Lower lobe of right lung (tissue), 2 donors: ENCODE results near the gene SARDH. TPM values are rescaled to one million over a fixed set of nuclear protein-coding genes. Genes with fewer than 3 reads are reported as not detected.
A peak's percentile ranks its signal among the peaks of the same experiment; 100 is the strongest.

Experiments
- ATAC-seq, 2 donors: fragments of 200-7000 bp; cut with Tn5 transposase; one replicate each; pipeline ENCODE4 v1.9.1; 2020 to 2022; ENCODE audit warnings: mild to moderate bottlenecking in 2 of 2, moderate library complexity in 2 of 2
- DNase-seq: peaks from one replicate; pipeline ENCODE4 v3.0.0-alpha.2; 2020
- H3K27ac ChIP-seq: fragments of 200-600 bp; one replicate; pipeline ENCODE4 v1.8.0; 2022
- H3K27me3 ChIP-seq: fragments of 200-600 bp; one replicate; pipeline ENCODE4 v1.8.0; 2022; ENCODE audit warnings: low read depth
- H3K36me3 ChIP-seq: fragments of 200-600 bp; one replicate; pipeline ENCODE4 v1.8.0; 2022; ENCODE audit warnings: mild to moderate bottlenecking
- H3K4me1 ChIP-seq: fragments of 200-600 bp; one replicate; pipeline ENCODE4 v1.8.0; 2022
- H3K4me3 ChIP-seq: fragments of 200-600 bp; one replicate; pipeline ENCODE4 v1.8.0; 2022; ENCODE audit warnings: mild to moderate bottlenecking
- H3K9me3 ChIP-seq: fragments of 200-600 bp; one replicate; pipeline ENCODE4 v1.8.0; 2022
- intact Hi-C: fragments of 100-400 bp; cut with DNase I; formaldehyde crosslinking; loops from one replicate; pipeline ENCODE4 v1.11.0; 2022
- total RNA-seq: library from RNA; stranded (reverse); fragmentation: NEBNext Ultra II Directional; extraction: Animal tissue kit (Norgen Biotek cat#: 25700); gene quantifications from one replicate; pipeline ENCODE4 v1.2.1, GENCODE V29; 2021
- TF ChIP-seq, protein P1 (sequence below): fragments of 200-600 bp; IDR thresholded peaks from one replicate; pipeline ENCODE4 v1.8.0; 2022; ENCODE audit warnings: antibody characterized with exemption, mild to moderate bottlenecking
- donor health status: DM: no; HTN: yes; CAD: no; lungs with severe emphysema.

Gene SARDH
- total RNA-seq, 1 donor from 2014 or later: 3.4 TPM

DNA sequence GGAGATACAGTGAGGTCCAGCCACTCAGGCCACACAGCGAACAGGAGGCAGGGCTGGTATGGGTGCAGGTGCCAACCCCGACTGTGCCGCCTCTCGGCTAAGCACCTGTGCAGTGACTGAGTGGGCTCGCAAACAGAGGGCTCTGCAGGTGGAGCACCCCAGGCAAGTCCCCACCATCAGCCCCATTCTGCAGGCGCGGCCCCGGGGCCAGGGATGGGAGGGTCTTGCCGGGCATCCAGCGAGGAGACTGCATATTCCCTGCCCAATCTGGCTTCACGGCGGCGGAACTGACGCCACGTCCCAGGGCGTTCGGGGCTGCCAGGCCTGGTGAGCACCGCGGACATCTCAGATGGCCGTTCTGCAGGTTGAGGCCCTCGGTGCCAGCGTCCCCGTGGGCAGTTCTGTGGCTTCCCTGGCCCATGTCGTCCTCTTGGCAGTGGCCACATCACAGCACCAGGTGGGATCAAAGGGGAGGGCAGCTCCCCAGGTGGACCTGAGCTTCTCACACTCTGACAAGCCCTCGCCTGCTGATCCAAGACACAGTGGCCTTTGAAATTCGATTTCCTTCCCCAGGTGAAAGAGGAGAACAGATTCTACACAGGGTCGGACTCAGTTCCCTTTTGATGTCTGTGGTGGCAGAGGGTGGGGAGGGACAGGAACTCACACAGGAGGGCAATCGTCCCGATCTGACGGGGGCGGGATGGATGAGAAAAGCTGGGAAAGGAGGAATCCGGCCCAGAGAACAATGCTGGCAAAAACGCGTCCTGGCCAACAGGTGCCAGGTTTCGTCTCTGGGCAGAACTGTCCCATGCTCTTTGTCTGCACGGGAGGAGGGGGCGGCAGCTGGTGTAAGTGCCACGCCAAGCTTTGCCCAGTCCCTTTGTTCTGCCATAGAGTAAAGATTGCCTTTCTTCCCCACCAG, 83.2 kb downstream of the SARDH start:
- no peaks in the 10 kb centered on the region for H3K9me3 ChIP-seq
- peaks cover 17% of the 10 kb centered on the region for H3K4me1 ChIP-seq
- TF ChIP-seq, protein P1, sequence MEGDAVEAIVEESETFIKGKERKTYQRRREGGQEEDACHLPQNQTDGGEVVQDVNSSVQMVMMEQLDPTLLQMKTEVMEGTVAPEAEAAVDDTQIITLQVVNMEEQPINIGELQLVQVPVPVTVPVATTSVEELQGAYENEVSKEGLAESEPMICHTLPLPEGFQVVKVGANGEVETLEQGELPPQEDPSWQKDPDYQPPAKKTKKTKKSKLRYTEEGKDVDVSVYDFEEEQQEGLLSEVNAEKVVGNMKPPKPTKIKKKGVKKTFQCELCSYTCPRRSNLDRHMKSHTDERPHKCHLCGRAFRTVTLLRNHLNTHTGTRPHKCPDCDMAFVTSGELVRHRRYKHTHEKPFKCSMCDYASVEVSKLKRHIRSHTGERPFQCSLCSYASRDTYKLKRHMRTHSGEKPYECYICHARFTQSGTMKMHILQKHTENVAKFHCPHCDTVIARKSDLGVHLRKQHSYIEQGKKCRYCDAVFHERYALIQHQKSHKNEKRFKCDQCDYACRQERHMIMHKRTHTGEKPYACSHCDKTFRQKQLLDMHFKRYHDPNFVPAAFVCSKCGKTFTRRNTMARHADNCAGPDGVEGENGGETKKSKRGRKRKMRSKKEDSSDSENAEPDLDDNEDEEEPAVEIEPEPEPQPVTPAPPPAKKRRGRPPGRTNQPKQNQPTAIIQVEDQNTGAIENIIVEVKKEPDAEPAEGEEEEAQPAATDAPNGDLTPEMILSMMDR: no peak
- DNase-seq (no peak), ATAC-seq (no peak)
- no peak overlapping the region for H3K27ac ChIP-seq
- H3K36me3 ChIP-seq: no peaks in the 10 kb centered on the region
- intact Hi-C loops: no loop called here
- no peak overlapping the region for H3K4me3 ChIP-seq
- peaks cover 48% of the 10 kb centered on the region for H3K27me3 ChIP-seq

DNA sequence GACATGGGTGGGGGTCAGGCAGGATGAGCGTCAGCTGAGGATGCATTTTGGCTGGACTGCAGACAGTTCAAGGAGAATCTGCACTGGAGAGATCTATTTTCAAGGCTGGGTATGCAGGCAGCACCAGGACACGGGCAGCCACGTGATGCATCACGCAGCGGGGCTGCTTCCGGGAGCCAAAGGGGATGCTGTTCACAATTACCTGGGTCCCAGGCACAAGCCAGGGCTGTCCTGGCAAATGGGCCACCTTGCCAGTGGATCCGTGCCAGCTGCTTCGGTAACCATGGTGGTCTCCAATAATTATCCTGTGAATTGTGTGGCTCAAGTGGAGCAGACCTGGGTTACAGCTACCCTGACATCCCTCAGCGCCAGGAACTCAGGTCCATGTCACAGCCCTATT, 84.5 kb downstream of the SARDH start:
- H3K4me3 ChIP-seq: no peak overlapping the region
- H3K27ac ChIP-seq: no peak overlapping the region
- no peaks in the 10 kb centered on the region for H3K9me3 ChIP-seq
- ATAC-seq (no peak), DNase-seq (no peak)
- peaks cover 43% of the 10 kb centered on the region for H3K27me3 ChIP-seq
- TF ChIP-seq, protein P1: no peak
- intact Hi-C loops: no loop called here
- peaks cover 5% of the 10 kb centered on the region for H3K4me1 ChIP-seq
- H3K36me3 ChIP-seq: no peaks in the 10 kb centered on the region

DNA sequence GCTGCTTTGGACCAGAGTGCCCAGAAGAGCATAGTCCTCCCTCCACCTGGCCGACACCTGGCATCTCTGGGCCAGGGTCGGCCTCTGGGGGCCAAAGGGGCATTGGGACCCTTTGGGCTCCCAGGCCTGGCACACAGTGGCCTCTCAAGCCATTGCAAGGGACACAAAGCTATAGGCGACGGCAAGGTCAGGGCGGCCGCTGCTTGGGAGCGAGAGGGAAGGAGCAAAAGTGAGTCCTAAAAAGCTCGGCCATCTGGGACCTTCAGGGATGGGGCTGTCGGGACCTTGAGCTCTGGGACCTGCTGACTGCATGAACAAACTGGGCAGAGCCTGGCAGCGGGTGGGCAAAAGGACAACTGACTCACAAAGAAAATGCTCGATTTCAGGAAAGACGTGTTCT, 88.1 kb downstream of the SARDH start:
- H3K27me3 ChIP-seq: peaks cover 25% of the 10 kb centered on the region
- DNase-seq (no peak), ATAC-seq (no peak)

DNA sequence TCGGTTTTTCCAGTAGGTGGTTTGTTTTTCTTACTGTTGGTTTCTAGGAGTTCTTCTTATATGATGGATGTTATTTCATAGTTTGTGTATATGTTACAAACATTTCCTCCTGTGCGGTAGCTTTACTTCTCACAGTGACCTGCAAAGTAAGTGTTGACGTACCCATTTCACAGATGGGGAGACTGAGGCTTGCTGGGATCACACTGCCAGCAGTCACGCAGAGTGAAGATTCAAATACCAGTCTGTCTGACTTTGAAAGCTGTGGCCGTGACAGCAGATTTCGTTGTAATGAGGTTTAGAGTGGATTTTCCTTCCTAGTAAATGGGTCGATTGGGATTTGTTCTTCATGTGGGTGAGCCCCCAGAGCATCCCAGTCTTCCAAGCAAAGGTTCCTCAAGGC, 89.0 kb downstream of the SARDH start:
- Histone ChIP-seq H3K36me3 (no peaks in the 10 kb centered on the region), H3K27me3 (peaks cover 20% of the 10 kb centered on the region), H3K9me3 (no peaks in the 10 kb centered on the region), H3K27ac (no peak overlapping the region), H3K4me1 (no peaks in the 10 kb centered on the region), H3K4me3 (no peak overlapping the region)
- ATAC-seq (no peak), DNase-seq (no peak)
- intact Hi-C loops: no loop called here
- TF ChIP-seq, protein P1: no peak

More for the DNA sequence above, 88.1 kb downstream of the SARDH start:
- H3K36me3 ChIP-seq: no peaks in the 10 kb centered on the region
- no peaks in the 10 kb centered on the region for H3K9me3 ChIP-seq
- no peak overlapping the region for H3K27ac ChIP-seq
- H3K4me1 ChIP-seq: no peaks in the 10 kb centered on the region
- intact Hi-C loops: no loop called here
- TF ChIP-seq, protein P1: no peak
- H3K4me3 ChIP-seq: no peak overlapping the region

DNA sequence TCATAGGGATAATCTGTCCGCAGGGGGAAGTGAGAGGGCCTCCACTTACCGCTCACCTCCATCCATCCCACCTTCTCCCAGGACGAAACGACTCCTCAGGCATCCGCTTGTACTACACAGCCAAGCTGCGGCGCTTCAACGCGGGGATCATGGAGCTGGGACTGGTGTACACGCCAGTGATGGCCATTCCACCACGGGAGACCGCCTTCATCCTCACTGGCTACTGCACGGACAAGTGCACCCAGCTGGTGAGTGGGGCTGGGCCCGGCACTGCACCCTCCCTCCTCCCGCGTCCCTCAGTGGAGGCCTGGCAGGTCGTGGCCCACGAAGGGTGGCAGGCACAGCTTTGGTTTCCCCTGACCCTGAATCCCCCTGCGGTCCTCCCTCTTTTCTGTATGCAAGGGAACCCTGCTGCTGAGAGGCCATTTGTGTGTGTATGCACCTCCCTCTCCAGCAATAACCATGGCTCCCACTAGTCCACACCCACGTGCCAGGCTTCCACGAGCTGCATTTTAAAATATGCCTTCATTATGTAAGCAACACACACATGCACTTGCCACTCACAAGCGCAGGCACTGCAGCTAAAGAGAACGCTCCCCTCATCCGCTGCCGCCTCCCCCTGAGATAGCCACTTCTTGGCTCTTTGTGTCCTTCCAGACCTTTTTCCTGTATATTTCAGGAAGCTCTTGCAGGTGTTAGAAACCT, 90.2 kb downstream of the SARDH start:
- Histone ChIP-seq H3K36me3 (no peaks in the 10 kb centered on the region), H3K4me3 (no peak overlapping the region), H3K27me3 (peaks cover 16% of the 10 kb centered on the region), H3K9me3 (no peaks in the 10 kb centered on the region), H3K27ac (no peak overlapping the region), H3K4me1 (no peaks in the 10 kb centered on the region)
- ATAC-seq: no peak
- intact Hi-C loops: no loop called here
- TF ChIP-seq, protein P1: no peak
- peak; percentile 40 for DNase-seq
